Thoracic aorta (tissue), 2 donors: ENCODE measurements around the gene CCL16. TPM values are rescaled to one million over a fixed set of nuclear protein-coding genes. Genes with fewer than 3 reads are reported as not detected.

Source experiments
- ATAC-seq: fragments of 150-250 bp; one replicate; pipeline ENCODE4 v1.8.0; 2017; ENCODE audit warnings: low read depth; ENCODE audit not compliant: insufficient number of reproducible peaks, low FRiP score
- DNase-seq: peaks from one replicate; pipeline ENCODE4 v3.0.0-alpha.2; 2020; ENCODE audit warnings: low spot score
- H3K27ac ChIP-seq, 2 donors: fragments of 200-600 bp; sonication (generic); 1 replicate in 1 of 2; 2 replicates in 1 of 2; pipeline ENCODE4 v1.5.1; 2016; ENCODE audit warnings: mild to moderate bottlenecking in 2 of 2, moderate library complexity in 2 of 2
- H3K27me3 ChIP-seq: fragments of 200-600 bp; sonication (generic); replicated peaks from 2 replicates; pipeline ENCODE4 v1.6.0; 2016; ENCODE audit warnings: mild to moderate bottlenecking; ENCODE audit not compliant: insufficient read depth
- H3K36me3 ChIP-seq: fragments of 200-600 bp; sonication (generic); one replicate; pipeline ENCODE4 v1.5.1; 2016
- H3K4me1 ChIP-seq, 2 donors: fragments of 200-600 bp; sonication (generic); 1 replicate in 1 of 2; 2 replicates in 1 of 2; pipeline versions ENCODE4 v1.5.1 to v1.6.0; 2016; ENCODE audit warnings: low read depth in 2 of 2, mild to moderate bottlenecking in 1 of 2; ENCODE audit not compliant: control insufficient read depth in 1 of 2
- H3K4me3 ChIP-seq: fragments of 200-600 bp; sonication (generic); 2 replicates; pipeline ENCODE4 v1.5.1; 2016; ENCODE audit warnings: mild to moderate bottlenecking
- H3K9me3 ChIP-seq: fragments of 200-600 bp; sonication (generic); 2 replicates; pipeline ENCODE4 v1.5.1; 2016
- CTCF ChIP-seq: fragments of 200-600 bp; sonication (generic); IDR thresholded peaks from one replicate; pipeline ENCODE4 v1.5.1; 2019; ENCODE audit warnings: antibody characterized with exemption
- total RNA-seq, 2 donors: library from RNA; depleted of rRNA; stranded (reverse); fragments of >200 nt; gene quantifications; one replicate each; pipeline versions ENCODE4 v1.1.0 to v1.2.3, GENCODE V29; 2016

CCL16 gene
- total RNA-seq, 2 donors from 2014 or later: not detected

DNA sequence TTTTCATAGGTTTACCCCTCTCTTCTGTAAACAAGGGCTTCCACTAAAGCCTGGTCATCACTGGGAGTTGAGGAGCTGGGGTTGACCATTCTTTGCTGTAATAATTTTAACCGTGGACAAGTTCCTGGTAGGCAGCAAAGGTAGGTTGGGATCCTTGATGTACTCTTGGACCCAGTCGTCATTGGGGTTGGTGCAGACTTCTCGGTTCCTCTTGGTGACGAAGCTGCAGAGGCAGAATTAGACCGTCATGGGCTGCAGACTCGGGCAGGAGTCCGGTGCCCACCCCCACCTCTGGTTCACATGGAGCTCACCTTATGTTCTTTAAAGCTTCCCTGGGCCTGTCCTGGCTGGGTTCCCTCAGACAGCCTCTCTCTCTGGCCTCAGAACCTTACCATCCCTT, 3.8 kb downstream of the CCL16 start:
- Histone ChIP-seq H3K36me3 (no peaks in the 10 kb centered on the region), H3K27me3 (no peaks in the 10 kb centered on the region), H3K4me1 (no peaks in the 10 kb centered on the region), H3K4me3 (no peak overlapping the region), H3K9me3 (no peaks in the 10 kb centered on the region), H3K27ac (no peak overlapping the region)
- TF ChIP-seq CTCF: no peak
- DNase-seq (no peak), ATAC-seq (no peak)

DNA sequence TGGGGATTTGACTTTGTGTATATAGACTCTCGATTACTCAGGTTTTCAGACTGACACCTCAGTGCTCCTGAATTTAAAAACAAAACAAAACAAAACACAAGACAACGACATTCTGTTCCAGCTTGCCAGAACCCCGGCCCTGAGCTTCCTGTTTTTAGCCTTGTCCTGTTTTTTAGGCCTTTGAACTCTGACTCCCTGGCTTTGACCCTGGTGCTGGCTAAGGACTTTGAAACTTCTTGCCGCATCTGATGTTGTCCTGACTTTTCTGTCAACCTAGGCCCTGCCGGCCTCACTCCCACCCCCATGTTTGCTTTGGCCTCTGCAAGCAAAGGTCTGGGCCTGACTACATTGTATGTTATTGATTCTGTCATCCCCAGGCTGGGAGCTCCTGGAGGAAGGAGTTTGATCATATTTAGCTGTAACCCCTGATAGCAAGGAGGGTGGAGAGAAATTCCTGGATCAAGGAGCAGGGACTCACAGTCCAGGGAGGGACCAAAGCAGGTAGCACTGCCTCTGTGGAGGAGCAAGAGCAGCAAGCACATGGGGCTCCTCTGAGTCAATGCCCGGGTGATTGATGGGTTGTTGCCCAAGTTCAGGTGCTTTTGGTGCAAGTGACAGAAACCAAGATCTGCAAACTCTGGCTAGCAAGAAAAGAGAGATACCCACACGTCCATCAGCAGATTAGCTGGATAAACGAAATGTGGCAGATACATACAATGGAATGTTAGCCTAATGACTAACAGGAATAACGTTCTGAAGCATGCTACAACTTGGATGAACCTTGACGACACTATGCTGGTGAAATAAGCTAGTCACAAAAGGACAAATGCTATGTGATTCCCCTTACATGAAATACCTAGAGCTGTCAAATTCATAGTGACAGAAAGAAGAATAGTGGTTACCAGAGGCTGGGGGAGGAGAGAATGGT, 7.7 kb downstream of the CCL16 start:
- Histone ChIP-seq H3K9me3 (no peaks in the 10 kb centered on the region), H3K4me3 (no peak overlapping the region), H3K4me1 (no peaks in the 10 kb centered on the region), H3K36me3 (no peaks in the 10 kb centered on the region), H3K27ac (no peak overlapping the region), H3K27me3 (no peaks in the 10 kb centered on the region)
- ATAC-seq (no peak), DNase-seq (no peak)
- no peak for TF ChIP-seq CTCF

- Histone ChIP-seq H3K36me3 (no peaks in the 10 kb centered on the region), H3K9me3 (no peaks in the 10 kb centered on the region), H3K4me3 (no peak overlapping the region), H3K27ac (no peak overlapping the region), H3K4me1 (no peaks in the 10 kb centered on the region), H3K27me3 (no peaks in the 10 kb centered on the region)
- ATAC-seq: no peak
- TF ChIP-seq CTCF: no peak
- DNase-seq: no peak
These were observed 8.4 kb downstream of the CCL16 start for GRCh38 chr17:35972945-35973332.

GRCh38 chr17:35972535-35972934, 8.8 kb downstream of the CCL16 start:
- Histone ChIP-seq H3K27ac (no peak overlapping the region), H3K4me3 (no peak overlapping the region), H3K27me3 (no peaks in the 10 kb centered on the region), H3K4me1 (no peaks in the 10 kb centered on the region), H3K36me3 (no peaks in the 10 kb centered on the region), H3K9me3 (no peaks in the 10 kb centered on the region)
- ATAC-seq: no peak
- no peak for DNase-seq
- no peak for TF ChIP-seq CTCF

DNA sequence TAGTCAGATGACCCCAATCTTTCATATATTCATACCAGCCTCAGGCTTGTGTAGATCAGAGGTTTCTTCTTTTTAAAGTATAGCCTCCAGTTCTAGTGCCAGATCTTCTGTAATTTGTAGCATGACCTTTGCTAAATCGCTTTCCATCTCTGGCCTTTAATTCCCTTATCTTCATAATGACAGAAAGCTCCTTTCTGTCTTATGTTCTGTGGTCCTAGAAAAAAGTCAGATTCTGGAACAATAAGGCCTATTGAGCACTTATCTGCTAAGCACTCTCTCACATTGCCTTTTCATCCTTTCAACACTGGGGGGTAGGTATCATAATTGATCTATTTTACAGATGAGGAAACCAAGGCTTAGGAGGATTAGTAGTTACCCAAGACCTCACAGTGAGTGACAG, 9.2 kb downstream of the CCL16 start:
- Histone ChIP-seq H3K4me3 (no peak overlapping the region), H3K9me3 (no peaks in the 10 kb centered on the region), H3K36me3 (no peaks in the 10 kb centered on the region), H3K27ac (no peak overlapping the region), H3K4me1 (no peaks in the 10 kb centered on the region), H3K27me3 (no peaks in the 10 kb centered on the region)
- TF ChIP-seq CTCF: no peak
- ATAC-seq (no peak), DNase-seq (no peak)
